Activated CD4-positive, alpha-beta T cell treated with anti-CD3 and anti-CD28 coated beads for 4 hours (primary cell): Measurements from ENCODE around the gene ZFYVE19.

Experiments
- DNase-seq, 2 donors: peaks; one replicate each; pipeline ENCODE4 v3.0.0-alpha.2; 2020

ZFYVE19 gene, protein sequence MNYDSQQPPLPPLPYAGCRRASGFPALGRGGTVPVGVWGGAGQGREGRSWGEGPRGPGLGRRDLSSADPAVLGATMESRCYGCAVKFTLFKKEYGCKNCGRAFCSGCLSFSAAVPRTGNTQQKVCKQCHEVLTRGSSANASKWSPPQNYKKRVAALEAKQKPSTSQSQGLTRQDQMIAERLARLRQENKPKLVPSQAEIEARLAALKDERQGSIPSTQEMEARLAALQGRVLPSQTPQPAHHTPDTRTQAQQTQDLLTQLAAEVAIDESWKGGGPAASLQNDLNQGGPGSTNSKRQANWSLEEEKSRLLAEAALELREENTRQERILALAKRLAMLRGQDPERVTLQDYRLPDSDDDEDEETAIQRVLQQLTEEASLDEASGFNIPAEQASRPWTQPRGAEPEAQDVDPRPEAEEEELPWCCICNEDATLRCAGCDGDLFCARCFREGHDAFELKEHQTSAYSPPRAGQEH

DNA sequence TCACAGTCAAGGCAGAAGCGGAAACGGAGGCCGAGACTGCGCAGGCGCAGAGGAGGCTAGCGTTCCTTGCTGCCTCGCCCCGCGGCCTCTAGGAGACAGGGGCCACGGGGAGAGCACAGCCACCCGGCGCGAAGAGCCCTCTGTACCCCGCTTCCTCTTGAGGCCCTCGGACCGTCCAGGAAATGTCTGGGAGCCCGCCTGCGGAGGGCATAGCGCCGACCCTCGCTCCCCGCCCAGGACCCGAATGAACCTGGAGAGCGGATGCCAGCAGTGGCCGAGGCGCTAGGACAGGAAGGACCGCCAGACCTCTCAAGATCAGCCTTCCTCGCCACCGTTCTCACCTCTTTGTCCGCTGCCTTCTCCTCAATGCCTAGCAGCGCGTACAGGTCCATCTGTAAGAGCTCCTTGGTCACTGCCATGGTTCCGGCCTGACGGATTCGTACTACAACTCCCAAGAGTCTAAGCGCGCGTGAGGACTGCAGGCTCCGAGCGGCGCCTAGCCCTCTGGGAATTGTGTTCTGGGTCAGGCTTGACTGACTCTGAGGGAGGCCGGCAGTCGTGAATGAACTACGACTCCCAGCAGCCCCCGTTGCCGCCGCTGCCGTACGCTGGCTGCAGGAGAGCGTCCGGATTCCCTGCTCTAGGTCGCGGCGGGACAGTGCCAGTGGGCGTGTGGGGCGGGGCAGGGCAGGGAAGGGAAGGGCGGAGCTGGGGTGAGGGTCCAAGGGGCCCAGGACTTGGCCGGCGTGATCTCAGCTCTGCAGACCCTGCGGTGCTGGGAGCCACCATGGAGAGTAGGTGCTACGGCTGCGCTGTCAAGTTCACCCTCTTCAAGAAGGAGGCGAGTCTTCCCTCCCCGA lies at the start of gene ZFYVE19, which contains the start of gene DNAJC17:
Gene ZFYVE19, plus strand, starts transcription at position 62 of the 860 bp plus-strand sequence. Its CDS starts 501 bp downstream, at position 563.
Gene DNAJC17, minus strand, starts transcription at position 446 of the 860 bp plus-strand sequence. Its CDS starts 27 bp downstream, at position 419.
- DNase-seq: peak; percentile 94

DNA sequence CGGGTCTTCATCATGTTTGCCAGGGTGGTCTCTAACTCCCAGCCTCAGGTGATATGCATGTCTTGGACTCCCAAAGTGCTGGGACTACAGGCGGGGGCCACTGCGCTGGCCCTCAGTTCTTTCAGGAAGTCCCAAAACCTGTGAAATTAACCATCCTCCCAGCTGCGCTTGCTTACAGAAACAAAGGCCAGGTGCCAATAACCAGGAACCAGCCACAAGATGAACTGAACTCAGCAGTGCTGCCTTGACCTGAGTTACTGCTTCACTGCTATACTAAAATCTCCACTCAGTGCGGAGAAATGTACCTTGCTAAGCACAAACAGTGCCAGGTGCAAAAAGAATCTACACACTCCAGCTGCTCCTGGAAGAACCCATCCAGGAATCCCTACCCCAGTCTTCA lies 46.9 kb upstream of the ZFYVE19 start:
- DNase-seq: no peak

DNA sequence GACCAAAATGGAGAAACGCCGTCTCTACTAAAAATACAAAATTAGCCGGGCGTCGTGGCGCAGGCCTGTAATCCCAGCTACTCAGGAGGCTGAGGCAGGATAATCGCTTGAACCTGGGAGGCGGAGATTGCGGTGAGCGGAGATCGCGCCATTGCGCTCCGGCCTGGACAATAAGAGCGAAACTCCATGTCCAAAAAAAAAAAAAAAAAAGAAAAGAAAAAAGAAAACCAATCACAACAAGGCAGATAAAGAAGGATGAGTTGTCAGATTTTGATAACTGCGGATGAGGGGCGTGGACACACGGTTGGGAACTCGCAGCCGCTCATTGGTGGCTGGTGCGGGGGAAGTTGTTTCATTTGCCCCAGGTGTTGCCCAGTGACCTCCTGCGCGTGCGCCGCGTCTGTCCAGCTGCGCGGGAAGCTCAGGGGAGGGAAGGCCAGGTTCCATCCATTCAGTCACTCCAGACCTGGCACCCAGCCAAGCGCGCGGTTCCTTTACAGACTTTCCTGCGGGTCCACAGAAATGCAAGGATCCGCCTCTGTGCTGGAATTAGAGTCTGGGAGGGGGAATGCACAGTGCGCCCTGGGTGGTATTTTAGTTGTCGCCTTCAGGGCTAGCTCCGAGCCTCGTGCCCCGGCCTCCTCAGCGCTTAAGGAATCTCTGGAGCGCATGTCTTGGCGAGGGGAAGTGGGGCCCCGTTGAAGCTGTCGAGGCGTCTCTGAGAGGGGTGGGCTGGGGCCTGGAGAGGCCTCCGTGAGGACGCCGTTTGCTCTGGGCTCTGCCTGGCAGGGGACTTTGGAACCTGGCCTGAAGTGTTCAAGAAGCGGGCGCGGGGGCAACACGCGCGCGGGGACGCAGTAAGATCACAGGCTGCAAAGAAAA lies 43.7 kb upstream of the ZFYVE19 start:
- peak; percentile 21 to 29 for DNase-seq

DNA sequence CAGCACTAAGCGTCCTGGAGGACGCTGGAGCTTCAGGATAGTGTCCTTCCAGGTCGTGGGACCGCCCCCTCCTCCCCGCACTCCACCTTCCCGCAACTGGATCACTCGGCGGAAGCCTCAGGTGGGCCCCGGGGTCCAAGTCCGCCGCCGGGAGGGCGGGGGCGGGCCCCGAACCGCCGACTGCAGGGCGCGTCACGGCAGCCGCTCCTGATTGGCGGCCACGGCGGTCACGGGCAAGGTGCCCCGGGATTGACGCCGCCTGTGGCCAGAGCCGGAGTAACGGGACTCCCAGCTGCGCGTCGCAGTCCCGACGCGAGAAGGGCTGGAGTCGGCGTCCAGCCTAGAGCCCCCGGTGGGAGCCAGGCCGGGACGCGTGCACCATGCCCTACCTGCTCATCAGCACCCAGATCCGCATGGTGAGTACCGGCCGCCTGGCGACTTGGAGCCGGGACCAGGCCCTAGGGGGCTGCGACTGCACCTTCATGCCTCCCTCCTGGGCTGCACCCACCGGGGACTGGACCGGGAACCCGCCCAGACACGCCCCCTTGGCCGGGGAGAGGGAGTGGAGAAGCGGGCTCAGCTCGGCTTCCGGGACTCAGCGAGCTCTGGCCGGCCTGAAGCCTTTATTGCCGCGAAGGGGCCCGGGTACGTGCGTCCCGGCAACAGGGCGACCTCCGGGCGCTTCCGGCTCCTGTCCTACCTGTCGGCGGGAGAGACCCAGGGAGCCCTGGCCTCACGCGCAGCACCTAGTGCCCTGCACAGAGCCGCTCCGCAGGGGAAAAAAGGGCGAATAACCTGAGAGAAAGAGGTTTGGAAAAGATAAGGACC lies 42.9 kb upstream of the ZFYVE19 start, which contains the start of gene GCHFR:
Gene GCHFR, plus strand, starts transcription at position 268 of the 828 bp plus-strand sequence. Its CDS starts 113 bp downstream, at position 381.
- DNase-seq: peak; percentile 52 to 60

DNA sequence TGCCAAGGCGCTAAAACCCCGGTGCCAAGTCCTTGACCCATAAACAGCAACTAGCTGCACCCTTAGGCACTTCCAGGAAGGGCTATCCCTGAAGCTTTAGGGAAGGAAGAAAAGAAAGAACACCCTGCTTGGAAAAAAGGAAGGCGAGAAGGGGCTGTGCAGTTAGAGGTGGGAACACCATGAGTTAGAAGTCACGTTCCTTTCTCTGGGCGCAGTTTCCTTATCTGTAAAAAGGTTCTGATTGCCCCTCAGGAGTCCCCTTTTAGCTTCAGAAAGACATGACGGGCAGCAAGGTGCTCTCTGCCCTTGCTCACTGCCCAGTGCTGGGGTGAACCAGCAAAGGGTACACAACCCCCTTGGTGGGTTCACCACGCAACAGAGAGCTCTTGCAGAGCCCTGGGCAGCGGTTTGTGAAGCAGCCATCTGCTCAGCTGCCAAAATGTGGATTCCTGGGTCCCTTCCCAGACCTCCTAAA lies 42.2 kb upstream of the ZFYVE19 start:
- no peak for DNase-seq

DNA sequence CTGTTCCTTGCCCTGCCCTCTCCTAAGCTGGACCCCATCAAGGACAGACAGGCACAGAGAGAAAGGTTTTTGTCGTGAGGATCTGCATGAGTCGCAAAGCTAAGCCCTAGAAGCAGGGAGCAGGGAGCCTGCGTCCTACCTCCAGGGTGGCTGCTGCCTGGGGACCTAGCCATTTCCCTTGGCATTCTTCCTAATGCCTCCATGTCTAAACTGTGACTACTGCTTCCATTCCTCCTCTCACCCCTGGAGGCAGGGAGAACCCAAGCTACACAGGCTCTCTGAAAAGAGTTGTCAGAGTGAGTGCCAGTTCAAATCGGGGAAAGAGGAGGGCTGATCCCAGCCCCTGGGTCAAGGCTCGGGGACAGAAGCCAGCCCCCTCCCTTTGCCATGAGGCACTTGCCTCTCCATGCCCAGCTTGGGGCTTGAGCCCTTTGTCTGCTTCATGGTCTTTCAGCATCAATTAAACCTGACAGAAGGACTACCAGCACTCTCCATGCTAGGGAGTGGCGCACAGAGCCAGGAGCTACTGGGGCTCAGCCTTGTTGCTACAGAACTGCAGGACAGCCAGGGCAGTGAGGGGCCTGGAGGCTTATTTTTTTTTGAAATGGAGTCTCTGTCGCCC lies 40.6 kb upstream of the ZFYVE19 start:
- DNase-seq: no peak

DNA sequence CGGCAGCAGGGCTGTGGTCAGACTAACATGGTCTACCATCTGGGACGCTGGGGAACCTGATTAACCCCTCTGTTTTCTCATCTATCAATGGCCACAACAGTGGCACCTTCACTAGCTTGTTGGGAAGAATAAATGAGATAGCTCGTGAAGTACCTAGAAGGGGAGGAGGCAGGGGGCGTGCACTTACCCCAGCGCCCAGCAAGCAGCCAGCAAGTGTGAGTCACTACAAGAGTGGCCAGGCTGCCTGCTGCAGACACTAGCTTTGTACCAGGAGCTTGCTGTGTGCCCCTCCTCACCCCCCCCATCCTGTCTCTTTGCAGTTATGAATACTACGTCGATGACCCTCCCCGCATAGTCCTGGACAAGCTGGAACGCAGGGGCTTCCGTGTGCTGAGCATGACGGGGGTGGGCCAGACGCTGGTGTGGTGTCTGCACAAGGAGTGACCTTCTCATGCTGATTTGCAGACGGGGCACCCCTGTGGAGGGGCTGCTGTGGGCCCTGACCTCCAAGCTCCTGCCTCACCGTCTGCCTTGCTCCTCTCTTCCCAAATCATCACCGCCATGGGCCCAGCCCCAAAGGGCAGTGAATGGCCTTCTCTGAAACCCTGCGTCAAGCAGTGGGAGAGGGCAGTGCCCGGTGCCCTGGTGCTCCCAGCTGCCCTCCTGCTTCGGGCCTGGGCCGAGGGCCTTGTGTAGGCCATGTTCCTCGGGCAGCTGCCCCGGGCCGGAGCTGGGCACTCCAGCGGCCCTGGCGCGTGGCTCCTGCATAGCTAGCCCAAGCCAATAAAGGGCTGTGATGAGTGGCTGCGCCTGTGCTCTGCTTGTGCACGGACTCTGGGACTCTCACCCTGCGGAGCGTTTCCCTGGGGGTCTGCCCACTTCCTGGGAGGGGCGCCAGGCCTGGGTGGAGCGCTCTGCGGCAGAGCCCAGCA lies 39.7 kb upstream of the ZFYVE19 start:
- DNase-seq: no peak

DNA sequence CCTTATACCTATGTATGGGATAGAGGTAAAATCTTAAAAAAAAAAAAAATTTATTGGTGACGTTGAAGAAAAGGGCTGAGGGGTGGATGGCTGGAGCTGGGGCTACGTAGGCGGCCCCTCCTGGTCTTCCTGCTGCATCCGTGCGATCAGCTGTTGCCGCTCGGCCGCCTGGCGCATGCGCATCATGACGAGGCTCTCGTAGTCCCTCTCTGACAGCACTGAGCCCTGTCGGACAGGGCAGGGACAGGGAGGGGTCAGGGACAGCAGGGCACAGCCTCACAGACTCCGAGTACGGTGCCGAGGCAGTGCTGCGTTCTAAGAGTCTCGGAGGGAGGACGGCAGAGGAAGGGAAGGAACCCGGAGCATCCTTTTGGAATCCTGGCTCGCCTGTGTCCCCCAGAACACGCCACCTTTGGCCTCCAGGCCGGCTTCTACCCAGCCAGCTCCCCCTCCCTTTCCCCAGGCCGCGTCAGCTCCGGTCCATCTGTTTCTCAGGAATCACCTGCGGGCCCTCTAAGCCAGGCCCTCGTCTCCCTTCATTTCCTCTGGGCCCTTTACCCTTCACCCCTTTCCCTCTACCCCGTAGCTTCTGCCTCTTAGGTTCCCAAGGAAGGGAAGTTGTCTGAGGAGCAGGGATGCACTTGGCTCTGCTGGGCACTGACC lies 38.9 kb upstream of the ZFYVE19 start:
- DNase-seq: no peak

DNA sequence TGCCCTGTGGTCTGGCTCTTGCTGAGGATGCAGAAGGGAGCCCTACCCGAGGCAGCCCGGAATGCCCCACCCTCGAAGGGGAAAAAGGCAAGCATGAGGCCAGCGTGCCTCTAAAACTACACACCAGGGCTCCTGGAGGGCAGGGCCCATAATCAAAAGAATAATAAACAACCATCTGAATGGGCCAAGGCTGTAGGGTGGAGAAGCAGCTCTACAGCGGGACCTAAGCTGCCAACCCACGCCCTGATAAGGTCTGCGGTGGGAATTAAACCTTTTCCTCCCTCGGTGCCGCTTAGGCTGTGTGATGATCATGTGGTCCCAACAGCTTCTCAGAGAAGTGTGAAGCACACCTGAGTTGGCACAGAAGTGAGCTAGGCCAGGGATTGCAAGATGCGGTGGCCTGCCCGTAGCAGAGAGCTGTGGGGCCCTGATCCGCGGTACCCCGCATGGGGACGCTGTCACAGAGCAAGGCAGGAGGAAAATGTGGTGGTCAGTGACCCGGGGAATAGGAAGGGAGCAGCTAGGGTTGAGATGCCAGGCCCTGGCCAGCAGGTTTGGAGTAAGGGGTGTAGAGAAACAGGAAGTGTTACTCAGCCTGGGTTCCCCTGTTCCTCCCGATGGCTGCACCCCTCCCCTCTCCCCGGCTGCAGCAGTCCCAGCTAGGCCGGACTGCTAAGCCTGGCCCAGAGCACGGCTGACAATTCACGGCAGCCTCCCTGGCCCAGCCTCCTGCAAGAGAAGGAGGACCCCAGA lies 38.2 kb upstream of the ZFYVE19 start:
- no peak for DNase-seq

DNA sequence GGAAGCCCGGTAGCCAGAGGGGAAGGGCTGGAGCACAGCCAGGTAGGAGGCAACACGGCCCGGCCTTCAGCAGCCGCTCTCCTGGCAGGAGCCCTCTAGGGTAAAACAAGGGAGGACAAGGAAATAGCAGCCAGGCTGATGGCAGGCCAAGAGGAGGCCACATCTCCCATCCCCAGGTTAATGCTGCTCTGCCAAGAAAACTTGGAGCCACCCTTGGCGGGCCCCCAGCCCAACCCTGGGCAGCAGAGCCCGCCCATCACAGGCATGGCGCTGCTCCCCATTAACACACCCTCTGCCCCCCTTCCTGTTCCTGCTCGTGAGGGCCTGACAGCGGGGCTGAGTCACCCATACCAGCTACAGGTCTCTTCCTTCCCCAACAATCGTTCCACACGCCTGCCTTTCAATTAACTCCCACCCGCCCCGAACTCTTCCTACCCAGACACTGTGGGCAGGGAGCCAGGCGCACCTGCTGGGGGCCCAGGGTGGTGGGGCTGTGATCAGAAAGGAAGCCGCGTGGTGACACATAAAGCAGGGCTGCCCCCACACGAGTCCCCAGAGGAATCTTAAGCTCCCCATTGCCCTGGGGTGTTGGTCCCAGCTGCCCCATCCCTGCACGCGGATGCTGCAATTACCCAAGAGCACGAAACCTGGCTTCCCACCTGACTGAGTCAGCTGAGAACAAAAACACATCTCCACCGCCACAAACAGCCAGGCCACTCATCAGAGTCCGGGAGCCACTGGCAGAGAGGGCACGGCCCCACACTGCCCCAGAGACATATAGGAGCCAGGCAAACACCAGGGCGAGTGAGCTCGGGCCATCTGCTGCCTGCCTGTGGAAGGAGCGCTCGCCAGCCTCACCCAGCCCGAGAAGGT lies 37.4 kb upstream of the ZFYVE19 start, which contains the start of gene C15orf62:
Gene C15orf62, plus strand, starts transcription at position 707 of the 873 bp plus-strand sequence. CDS start 516 bp downstream, outside the sequence.
- DNase-seq: peak; percentile 62 to 80

DNA sequence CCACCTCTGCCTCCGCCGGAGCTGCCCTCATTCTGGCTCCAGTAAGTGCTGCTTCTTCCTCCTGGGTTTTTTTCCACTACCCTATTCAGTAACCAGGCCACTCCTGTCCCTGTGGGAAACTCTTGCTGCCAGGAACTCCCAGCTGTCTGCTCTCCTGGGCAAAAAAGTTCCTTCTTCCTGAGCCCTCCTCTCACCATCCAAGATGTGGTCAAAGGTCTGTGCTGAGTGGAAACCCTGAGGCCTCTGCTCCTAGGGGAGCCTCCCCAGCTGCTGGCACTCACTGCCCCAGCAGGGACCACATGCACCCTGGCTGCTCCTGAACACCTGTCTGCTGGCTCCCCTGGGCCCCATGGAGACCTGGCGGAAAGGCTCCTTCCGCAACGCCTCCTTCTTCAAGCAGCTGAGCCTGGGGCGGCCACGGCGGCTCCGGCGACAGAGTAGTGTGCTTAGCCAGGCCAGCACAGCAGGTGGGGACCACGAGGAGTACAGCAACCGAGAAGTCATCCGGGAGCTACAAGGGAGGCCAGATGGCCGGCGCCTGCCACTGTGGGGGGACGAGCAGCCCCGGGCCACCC lies 36.7 kb upstream of the ZFYVE19 start:
- DNase-seq: no peak

DNA sequence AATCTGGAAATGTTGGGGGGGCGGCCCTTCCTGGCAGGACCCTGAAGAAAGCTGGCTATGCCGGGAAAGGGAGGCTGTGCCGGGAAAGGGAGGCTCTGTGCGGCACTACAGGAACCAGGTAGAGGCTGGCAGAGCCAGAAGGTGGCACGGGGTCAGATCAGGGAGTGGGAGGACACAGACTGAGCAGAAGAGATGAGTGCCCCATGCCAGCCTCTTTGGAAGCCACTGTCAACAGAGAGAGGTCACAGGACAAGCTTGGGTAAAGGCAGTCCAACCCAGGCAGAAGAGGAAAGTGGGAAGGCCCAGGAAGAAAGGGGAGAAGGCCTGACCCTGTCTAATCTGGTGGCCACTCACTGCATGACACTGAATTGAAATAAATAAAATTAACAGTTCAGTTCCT lies 35.6 kb upstream of the ZFYVE19 start:
- no peak for DNase-seq

DNA sequence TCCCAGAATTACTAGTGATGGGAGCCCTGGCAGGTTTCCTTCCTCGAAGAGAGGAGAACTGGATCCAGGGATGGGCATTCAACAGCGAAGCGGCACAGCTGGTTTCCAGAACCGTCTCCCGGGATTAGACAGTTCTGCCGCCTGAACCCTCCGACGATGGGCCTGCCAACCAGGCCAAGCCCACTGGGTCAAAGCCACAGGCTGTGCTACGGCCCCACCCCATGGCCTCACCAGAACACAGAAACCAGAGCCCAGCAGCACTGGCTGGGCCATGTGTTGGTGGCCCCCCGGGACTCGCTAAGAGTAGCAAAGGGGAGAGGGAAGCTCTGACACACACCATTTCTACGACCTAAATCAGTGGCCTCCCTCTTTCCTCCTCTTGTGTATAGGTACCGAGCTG lies 34.9 kb upstream of the ZFYVE19 start:
- DNase-seq: no peak

DNA sequence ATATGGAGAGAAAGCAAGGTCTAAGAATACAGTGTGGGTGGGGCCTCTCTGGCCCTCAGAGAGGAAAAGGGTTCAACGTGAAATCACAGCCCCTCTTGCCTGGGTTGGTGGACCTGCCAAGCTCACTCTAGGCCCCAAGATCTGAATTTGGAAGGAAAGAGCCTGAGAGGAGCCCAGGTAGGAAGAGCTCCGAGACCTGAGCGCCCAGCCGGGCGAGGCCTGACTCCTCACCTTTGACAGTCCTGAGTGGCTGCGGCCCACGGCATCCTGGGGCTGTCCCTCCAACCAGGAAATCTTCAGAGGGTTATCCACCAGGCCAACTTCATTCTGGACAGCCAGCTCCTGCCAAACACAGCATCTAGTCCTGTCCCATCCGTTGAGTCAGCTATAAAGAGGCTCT lies 33.4 kb upstream of the ZFYVE19 start:
- DNase-seq: no peak

DNA sequence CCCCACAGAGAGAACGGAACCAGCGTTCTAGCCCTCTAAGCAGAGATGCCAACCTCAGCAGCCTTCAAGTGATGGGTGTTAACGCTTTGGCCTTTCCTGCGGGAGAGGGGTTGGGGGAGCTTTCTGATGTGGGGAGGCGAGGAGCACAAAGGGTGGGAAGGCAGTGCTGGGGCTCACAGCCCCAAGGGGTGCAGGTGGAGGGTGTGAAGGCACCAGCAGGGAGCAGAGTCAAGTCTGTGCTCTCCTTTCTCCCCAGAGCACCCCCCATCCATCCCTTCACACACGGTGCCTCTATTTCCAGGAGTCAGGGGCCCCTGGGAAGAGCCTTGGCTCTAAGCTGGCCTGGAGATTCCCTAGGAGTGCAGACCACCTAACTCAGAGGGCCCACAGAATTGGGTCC lies 33.0 kb upstream of the ZFYVE19 start:
- no peak for DNase-seq

DNA sequence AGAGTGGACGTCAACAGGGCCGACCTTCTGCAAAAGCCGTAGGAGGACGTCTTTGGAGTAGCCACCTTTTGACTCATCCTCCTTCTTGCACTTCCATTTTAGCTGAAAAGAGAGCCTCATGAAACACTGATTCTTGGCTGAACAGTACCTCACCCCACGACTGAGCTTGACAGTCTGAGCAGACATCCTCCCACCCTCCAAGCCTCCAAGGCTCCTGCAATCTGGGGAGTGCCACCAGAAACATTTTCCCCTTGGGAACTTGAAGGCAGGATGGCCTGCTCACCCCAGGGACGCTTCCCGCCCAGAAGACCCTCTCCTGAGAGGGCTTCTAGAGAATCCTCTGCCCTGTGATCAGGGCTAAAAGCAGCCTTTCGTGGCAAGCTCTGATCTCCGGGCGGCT lies 31.9 kb upstream of the ZFYVE19 start:
- no peak for DNase-seq
